D341Med (cell line): Measurements from ENCODE around the gene ALK.

ENCODE experiments used
- DNase-seq: peaks from one replicate; pipeline ENCODE4 v3.0.0; 2012; ENCODE audit warnings: low spot score

ALK gene

GRCh38 chr2:29575370-29575890 is 346.0 kb downstream of the ALK start:
- no peak for DNase-seq

- no peak for DNase-seq
Measured at GRCh38 chr2:29573612-29574011, 347.8 kb downstream of the ALK start.

DNA sequence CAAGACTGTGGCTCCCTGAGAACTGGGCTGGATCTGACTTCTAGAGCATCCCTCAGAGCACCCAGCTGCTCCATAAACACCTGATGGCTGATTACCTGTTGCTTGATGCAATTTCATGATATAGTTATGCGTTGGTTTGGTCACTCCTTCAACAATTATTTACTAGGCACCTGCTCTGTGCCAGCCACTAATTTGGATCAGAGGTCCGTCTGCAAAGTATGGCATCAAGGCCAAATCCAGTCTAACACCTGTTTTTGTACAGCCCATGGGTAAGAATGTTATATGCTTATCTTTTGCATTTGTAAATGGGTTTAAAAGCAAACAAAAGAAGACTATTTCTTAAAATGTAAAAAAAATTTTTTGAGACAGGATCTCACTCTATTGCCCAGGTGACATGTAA is 348.2 kb downstream of the ALK start:
- no peak for DNase-seq

GRCh38 chr2:29570539-29570938 is 350.8 kb downstream of the ALK start:
- DNase-seq, result no peak

DNA sequence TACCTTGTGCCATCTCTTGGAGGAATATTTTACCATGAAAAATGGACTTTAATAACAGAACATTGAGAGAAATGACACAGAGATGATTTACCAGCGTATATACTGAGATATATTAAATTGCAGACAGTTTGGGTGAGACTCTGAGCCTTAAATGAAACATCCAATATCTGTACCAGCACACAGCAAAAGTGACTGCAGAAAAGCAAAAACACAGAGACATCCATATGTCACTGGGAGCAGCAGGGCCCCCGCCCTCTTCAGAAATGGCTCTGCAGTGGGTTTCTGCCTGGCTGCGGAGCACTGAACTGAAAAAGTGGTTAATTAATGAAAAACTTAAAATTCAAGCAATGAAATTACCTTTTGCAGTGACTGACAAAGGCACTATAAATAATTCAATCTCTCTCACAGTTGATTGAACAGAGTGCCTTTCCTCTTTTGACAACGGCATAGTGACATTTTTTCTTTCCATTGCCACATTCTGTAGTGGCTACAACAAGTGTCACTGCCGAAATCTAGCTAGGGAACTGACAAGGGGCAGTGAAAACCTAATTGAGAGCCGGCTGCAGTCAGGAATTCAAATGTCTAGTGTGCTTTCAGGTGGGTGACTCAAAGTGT is 353.4 kb downstream of the ALK start:
- no peak for DNase-seq

DNA sequence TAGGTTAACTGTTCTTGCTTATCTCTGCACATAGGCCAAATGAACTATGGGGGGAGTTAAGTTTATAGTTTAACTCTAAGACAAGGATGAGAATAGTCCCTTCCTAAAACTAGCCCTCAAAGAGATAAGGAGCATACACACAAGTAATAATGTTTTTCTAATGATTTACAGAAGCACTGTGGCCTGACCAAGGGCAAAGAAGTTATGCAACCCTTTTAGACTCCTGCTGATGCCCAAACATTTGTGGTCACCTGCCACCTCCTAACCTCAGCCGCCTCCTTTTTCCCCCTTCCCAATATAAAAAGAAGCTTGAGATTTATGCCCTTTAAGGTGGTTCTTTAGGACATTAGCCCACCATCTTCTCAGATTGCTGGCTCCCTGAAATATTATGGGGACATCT is 357.7 kb downstream of the ALK start:
- no peak for DNase-seq

DNA sequence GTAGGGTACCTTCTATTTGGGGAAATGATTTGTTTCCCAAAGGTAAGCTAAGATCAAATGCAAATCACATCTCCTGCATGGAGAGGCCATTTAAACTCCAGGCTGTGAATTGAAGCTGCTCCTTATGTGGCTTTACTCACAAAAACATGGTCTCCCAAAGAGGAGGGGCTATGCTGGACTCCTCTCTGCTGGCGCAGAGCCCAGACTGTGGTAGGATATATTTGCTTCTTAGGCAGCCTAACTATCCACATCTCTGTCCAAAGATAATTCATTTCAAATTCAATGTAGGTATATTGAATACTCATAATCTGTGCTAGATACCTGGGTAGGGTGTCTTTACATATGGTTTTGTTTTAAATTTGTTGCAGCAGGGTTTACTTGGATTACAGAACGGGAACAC is 358.5 kb downstream of the ALK start:
- no peak for DNase-seq

DNA sequence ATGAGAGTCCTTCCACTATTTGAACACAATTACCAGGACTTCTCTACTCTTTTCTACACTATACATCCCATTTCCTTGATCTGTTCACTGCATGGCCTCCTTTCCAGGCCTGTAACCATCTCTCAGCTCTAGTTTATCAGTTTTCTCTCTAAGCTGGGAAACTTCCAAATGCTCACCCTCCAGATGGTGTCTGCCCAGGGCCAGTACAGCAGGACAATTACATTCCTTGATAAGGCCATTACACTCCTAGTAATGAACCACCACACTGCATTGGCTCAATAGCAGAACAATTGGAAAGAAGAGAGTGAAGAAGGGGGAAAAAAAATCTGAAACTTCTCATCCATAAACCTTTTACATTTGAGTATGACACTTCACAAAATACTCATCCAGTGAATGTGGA is 359.1 kb downstream of the ALK start:
- no peak for DNase-seq

GRCh38 chr2:29561628-29562027 is 359.8 kb downstream of the ALK start:
- no peak for DNase-seq

GRCh38 chr2:29561181-29561580 is 360.2 kb downstream of the ALK start:
- no peak for DNase-seq

GRCh38 chr2:29560566-29560965 is 360.8 kb downstream of the ALK start:
- DNase-seq, result no peak

GRCh38 chr2:29560030-29560429 is 361.4 kb downstream of the ALK start:
- DNase-seq, result no peak

GRCh38 chr2:29559578-29559977 is 361.8 kb downstream of the ALK start:
- DNase-seq, result no peak

- no peak for DNase-seq
Measured at GRCh38 chr2:29558097-29558496, 363.3 kb downstream of the ALK start.

GRCh38 chr2:29557268-29557667 is 364.1 kb downstream of the ALK start:
- no peak for DNase-seq

GRCh38 chr2:29549069-29549380 is 372.4 kb downstream of the ALK start:
- no peak for DNase-seq

DNA sequence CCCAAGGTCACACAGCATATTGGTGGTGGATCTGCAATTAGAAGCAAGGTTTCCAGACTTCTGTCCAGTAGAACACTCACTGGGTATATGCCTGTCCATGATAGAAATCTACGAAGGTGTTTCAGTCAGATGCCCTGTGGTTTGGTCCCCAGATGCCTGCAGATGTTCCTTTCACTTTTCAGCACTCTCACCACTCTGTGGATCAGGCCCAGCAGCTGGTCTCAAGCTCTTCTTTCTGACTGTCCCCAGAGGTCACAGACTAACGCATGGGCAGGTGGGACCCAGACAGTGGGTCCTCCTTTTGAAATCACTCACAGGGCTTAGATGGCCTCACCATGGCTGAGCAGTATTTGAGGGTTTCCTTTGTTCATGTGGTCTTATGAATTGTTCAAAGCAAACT is 376.5 kb downstream of the ALK start:
- DNase-seq, result no peak

GRCh38 chr2:29544031-29544430 is 377.4 kb downstream of the ALK start:
- no peak for DNase-seq

GRCh38 chr2:29535188-29535587 is 386.2 kb downstream of the ALK start:
- no peak for DNase-seq

DNA sequence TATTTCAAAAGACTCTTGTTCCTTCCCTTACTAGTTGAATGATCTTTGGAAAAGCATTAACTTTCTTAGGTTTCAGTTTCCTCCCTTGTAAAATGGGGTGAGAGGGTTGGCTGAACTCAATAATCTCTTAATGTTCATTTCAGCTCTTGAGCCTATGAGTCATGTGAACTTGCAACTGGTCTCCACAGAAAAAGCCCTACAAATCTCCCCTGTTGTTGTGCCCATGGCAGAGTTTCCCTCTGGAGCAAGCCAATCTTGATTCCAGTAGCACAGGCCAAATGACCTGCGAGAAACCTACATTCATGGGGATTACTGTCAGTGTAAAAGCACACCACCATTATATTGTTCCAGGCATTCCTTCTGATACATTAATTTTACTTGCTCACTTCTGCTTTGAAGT is 388.9 kb downstream of the ALK start:
- no peak for DNase-seq

DNA sequence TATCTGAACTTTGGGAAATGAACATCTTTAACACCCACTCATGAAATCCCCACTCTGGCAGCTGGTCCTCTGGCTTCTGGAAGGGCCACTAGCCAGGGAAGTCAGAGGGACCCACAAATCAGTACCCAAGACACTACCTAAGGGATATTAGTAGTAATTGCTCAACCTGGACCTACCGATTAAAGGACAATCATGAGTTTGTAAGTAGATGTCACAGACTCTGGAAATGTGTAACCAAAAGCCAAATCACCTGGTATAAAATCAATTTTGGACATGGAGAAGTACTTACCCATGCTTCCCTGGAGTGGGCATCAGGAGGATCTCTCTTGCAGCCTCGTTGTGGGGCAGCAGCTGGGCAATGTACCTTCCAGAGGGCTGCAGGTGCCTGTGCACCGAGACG is 389.8 kb downstream of the ALK start:
- DNase-seq, result no peak

DNA sequence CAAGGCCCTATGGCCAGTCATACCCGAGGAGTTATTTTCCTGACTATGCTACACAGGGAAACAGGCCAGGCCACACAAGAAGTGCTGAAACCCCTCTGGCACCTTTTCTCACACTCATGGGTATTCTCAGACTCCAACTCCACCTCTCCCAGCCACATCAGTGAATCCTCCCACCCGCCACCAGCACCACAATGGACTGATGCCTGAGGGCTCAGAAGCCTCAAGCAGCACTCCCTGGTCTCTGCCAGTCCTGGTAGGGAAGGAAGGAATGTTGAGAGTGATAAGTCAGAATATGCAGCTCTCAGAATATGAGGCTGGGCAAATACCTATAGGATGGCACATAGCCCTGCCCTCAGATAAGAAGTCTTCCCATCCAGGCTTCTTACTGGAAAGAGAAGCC is 391.1 kb downstream of the ALK start:
- DNase-seq, result no peak

DNA sequence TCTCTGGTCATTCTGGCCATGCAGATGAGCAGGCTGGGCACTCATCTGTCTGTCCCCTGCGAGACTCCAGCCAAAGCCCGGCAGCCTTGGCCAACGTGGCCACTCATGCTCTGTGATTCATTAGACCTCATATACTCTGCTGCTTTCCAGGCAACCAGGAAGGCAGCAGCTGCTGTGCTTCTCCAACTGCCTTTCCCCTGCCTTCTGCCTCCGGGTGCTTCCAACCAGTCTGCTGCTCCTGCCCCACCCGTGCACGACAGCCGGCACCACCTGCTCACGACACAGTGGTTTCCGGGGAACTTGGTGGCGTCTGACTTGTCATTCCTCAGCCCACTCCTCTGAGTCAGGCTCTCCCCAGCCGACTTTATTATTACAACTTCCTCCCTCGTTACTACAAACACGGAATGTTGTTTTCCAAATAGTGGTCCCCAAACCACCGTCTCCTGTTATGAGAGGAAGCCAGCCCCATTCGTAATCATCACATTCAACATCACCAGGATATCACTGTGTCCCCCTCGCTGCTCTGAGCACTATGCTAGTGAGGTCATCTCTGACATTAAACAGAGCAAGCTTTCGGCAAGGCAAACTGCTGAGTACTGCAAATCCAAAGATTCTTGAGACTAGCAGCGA is 392.4 kb downstream of the ALK start:
- no peak for DNase-seq

DNA sequence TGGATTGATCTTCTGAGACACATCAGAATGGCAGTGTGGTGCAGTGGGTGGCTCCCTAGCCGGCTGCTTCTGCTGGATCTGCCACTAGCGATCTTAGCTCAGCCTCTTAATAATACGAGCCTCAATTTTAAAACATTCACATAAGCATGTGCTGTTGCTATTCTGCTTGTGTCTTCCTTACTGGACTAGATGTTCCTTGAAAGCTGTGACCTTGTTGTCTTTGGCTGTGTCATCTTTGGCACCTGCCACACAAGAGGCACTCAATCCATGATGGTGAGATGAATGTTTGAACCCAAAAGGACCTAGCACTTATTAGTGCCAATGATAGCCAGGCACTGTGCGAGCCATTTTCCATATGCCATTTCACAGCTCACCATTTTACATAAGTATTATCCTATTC is 393.0 kb downstream of the ALK start:
- DNase-seq, result no peak
